ENCODE data around the gene RIOK1. TPM values are rescaled to one million over a fixed set of nuclear protein-coding genes. Genes with fewer than 3 reads are reported as not detected.

RIOK1 gene
- total and polyA plus RNA-seq, 7 experiments from 2014 or later = 17.2 to 39.9 (median 26.4) TPM

DNA sequence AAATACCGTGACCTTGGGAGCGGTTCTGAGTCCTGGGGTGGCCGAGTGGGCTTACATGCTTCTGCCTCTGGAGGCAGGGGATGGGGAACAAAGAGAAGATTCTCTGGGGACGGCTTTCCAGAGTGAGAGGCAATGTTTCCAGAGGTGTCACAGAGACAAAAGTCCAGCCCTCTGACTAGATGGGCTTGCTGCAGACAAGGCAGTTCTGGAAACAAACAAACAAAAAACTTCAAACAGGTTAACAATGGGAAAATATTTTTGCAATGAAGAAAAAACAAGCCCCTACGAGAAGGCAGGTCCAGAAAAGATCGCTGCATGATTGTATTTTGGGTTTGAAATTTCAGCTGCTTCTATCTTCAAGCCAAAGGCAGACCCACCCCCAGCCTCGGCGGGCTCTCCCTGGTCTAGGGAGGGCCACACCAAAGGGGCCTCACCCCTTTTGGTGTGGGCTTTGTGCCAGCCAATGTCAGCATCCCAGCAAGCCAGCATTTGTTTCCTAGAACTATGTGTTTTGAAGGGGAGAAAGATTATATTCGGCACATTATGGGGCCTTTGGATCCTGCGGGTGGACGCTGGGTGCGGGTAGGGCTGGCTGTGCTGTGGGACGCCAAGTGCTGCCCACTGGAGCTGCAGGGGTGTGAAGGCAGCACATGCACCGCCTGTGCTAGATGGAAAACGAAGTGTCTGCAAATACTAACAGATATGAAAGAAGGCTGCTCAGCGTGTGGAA is 42.9 kb downstream of the RIOK1 start:
- Histone ChIP-seq H3K4me1 (ENCODE audit: control insufficient read depth in 2 of 2, insufficient read depth in 2 of 2, low read length in 2 of 2) (no peaks in the 10 kb centered on the region), H3K36me3 (ENCODE audit: control insufficient read depth in 2 of 3, insufficient read depth in 3 of 3, low read length in 3 of 3) (no peaks in the 10 kb centered on the region), H3K9me3 (ENCODE audit: control insufficient read depth in 2 of 3, low read length in 3 of 3) (no peaks in the 10 kb centered on the region), H3K27ac (ENCODE audit: low read depth, low read length) (no peak overlapping the region), H3K27me3 (ENCODE audit: control insufficient read depth in 2 of 2, insufficient read depth in 2 of 2, low read length in 2 of 2) (no peaks in the 10 kb centered on the region), H3K4me3 (ENCODE audit: low read length) (no peak overlapping the region)
- Mint-ChIP-seq H3K9me3 (peaks cover 0 to 17% (median 6%) of the 10 kb centered on the region in 11 donors), H3K27me3 (peaks cover 4 to 12% (median 7%) of the 10 kb centered on the region in 5 donors), H3K27ac (no peak overlapping the region), H3K4me1 (peaks cover 0 to 15% (median 0%) of the 10 kb centered on the region in 7 donors), H3K36me3 (peaks cover 0 to 7% (median 6%) of the 10 kb centered on the region in 5 donors), H3K4me3 (no peak overlapping the region)
- ChIA-PET POLR2A (no interaction called here), CTCF (no interaction called here)
- no peak for DNase-seq
- ATAC-seq = no peak
- intact Hi-C loops (cut with micrococcal nuclease) = no loop called here

DNA sequence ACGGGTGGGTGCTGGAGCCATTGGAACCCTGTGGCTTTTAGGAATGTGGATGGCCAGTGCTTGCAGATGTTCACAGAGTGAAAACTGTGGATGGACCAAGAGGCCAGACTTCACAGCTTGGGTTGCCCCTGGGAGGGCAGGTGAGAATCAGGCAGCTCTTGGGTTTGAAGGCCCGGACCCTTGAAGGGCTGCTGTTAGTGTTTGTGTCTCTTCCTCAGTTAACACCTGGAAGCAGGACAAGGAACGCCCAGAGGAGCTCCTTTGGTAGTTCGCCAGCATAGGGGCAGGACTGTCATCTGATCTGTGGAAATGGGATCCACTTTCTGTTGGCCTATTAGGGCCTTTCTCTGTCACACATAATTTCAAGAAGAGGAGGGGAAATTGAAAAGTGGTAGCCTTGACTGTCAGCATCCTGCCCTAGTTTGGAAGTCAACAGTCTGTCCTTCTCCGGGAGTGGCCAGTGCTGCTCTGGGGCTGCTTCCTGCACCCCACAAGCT is 43.6 kb downstream of the RIOK1 start:
- H3K4me3 Mint-ChIP-seq = no peak overlapping the region
- Histone ChIP-seq H3K27ac (ENCODE audit: low read depth, low read length) (no peak overlapping the region), H3K4me1 (ENCODE audit: control insufficient read depth in 2 of 2, insufficient read depth in 2 of 2, low read length in 2 of 2) (no peaks in the 10 kb centered on the region), H3K4me3 (ENCODE audit: low read length) (no peak overlapping the region), H3K9me3 (ENCODE audit: control insufficient read depth in 2 of 3, low read length in 3 of 3) (no peaks in the 10 kb centered on the region), H3K36me3 (ENCODE audit: control insufficient read depth in 2 of 3, insufficient read depth in 3 of 3, low read length in 3 of 3) (no peaks in the 10 kb centered on the region), H3K27me3 (ENCODE audit: control insufficient read depth in 2 of 2, insufficient read depth in 2 of 2, low read length in 2 of 2) (no peaks in the 10 kb centered on the region)
- peaks cover 0 to 7% (median 6%) of the 10 kb centered on the region in 5 donors for H3K36me3 Mint-ChIP-seq
- DNase-seq (no peak), ATAC-seq (no peak)
- intact Hi-C loops (cut with micrococcal nuclease) = no loop called here
- H3K27me3 Mint-ChIP-seq = peaks cover 4 to 12% (median 7%) of the 10 kb centered on the region in 5 donors
- ChIA-PET POLR2A (no interaction called here), CTCF (no interaction called here)
- no peak overlapping the region for H3K27ac Mint-ChIP-seq
- peaks cover 0 to 17% (median 6%) of the 10 kb centered on the region in 11 donors for H3K9me3 Mint-ChIP-seq
- H3K4me1 Mint-ChIP-seq = peaks cover 0 to 15% (median 0%) of the 10 kb centered on the region in 7 donors

DNA sequence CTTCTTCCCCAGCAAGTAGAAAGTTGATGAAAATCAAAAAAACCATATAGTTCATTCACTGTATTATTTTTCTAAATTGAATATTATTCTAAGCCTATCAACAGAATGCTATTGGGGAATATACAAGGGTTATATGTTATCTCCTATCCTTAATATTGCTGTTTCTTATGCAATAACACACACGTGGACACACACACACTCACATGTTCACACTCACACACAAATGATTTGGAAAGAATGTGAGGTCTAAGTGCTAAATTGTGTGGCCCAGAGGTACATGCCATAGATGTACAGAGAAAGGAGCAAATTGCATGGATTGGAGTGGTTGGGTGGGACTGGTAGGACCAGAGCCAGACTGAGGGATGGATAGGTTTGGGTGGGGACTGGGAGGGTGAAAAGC is 45.1 kb downstream of the RIOK1 start:
- H3K36me3 Mint-ChIP-seq = peaks cover 0 to 7% (median 6%) of the 10 kb centered on the region in 5 donors
- no peak overlapping the region for H3K4me3 Mint-ChIP-seq
- H3K4me1 Mint-ChIP-seq = peaks cover 0 to 27% (median 8%) of the 10 kb centered on the region in 7 donors
- Histone ChIP-seq H3K27ac (ENCODE audit: low read depth, low read length) (no peak overlapping the region), H3K36me3 (ENCODE audit: control insufficient read depth in 2 of 3, insufficient read depth in 3 of 3, low read length in 3 of 3) (no peaks in the 10 kb centered on the region), H3K4me3 (ENCODE audit: low read length) (no peak overlapping the region), H3K4me1 (ENCODE audit: control insufficient read depth in 2 of 2, insufficient read depth in 2 of 2, low read length in 2 of 2) (peaks cover 4 to 8% of the 10 kb centered on the region in 2 donors), H3K27me3 (ENCODE audit: control insufficient read depth in 2 of 2, insufficient read depth in 2 of 2, low read length in 2 of 2) (no peaks in the 10 kb centered on the region), H3K9me3 (ENCODE audit: control insufficient read depth in 2 of 3, low read length in 3 of 3) (no peaks in the 10 kb centered on the region)
- intact Hi-C loops (cut with micrococcal nuclease) = no loop called here
- DNase-seq (no peak), ATAC-seq (no peak)
- peaks cover 4 to 12% (median 7%) of the 10 kb centered on the region in 5 donors for H3K27me3 Mint-ChIP-seq
- ChIA-PET POLR2A (no interaction called here), CTCF (no interaction called here)
- H3K9me3 Mint-ChIP-seq = peaks cover 0 to 17% (median 6%) of the 10 kb centered on the region in 11 donors
- no peak overlapping the region for H3K27ac Mint-ChIP-seq

DNA sequence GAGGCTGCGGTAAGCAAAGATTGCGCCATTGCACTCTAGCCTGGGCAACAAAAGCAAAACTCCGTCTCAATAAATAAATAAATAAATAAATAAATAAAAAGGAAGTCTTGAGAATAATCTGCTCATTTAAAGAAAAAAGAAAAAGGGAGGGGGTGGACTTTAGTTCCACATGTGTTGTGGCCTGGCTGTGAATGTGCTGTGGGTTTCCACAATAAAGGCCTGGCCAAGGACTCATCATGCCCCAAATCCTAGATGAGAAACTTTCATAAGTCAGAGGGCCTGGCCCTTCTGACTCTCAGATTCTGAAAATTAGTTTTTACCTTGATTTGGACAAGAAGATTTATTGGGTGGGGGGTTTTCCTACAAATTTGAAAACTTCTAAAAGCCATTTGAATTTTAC is 48.4 kb downstream of the RIOK1 start:
- CTCF ChIA-PET = no interaction called here

DNA sequence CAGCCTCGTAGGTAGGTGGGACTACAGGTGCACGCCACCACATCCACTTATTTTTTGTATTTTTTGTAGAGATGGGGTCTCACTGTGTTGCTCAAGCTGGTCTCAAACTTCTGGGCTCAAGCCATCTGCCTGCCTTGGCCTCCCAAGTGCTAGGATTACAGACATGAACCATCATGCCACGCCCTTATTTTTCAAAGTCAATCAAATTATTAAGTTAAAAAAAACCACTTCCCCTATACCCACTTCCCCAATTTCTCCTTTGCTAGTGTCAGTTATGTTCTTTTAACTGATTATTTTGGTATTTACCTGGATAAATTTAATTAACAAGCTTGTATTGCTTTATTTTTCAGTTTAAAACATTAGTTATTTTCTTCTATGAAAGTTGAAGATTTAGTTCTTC is 49.6 kb downstream of the RIOK1 start:
- Histone ChIP-seq H3K36me3 (ENCODE audit: control insufficient read depth in 2 of 3, insufficient read depth in 3 of 3, low read length in 3 of 3) (no peaks in the 10 kb centered on the region), H3K4me3 (ENCODE audit: low read length) (no peak overlapping the region), H3K27me3 (ENCODE audit: control insufficient read depth in 2 of 2, insufficient read depth in 2 of 2, low read length in 2 of 2) (no peaks in the 10 kb centered on the region), H3K27ac (ENCODE audit: low read depth, low read length) (no peak overlapping the region), H3K4me1 (ENCODE audit: control insufficient read depth in 2 of 2, insufficient read depth in 2 of 2, low read length in 2 of 2) (peaks cover 6 to 9% of the 10 kb centered on the region in 2 donors), H3K9me3 (ENCODE audit: control insufficient read depth in 2 of 3, low read length in 3 of 3) (no peaks in the 10 kb centered on the region)
- Mint-ChIP-seq H3K27me3 (peaks cover 0 to 12% (median 6%) of the 10 kb centered on the region in 5 donors), H3K27ac (peak overlapping the region in 2 of 9 donors; percentile 32 to 42), H3K4me3 (peak overlapping the region in 7 of 10 donors; percentile 50 to 80 (median 62)), H3K36me3 (peaks cover 0 to 7% (median 6%) of the 10 kb centered on the region in 5 donors), H3K4me1 (peaks cover 0 to 35% (median 21%) of the 10 kb centered on the region in 7 donors), H3K9me3 (peaks cover 0 to 18% (median 6%) of the 10 kb centered on the region in 11 donors)
- ChIA-PET POLR2A (no interaction called here), CTCF (no interaction called here)
- peak; percentile 32 for ATAC-seq
- peak in 4 of 9 donors; percentile 4 to 23 (median 16) for DNase-seq
- intact Hi-C loops (cut with micrococcal nuclease) = no loop called here

More for the DNA sequence above, 48.4 kb downstream of the RIOK1 start:
- H3K27me3 Mint-ChIP-seq = peaks cover 0 to 12% (median 6%) of the 10 kb centered on the region in 5 donors
- intact Hi-C loops (cut with micrococcal nuclease) = no loop called here
- H3K36me3 Mint-ChIP-seq = peaks cover 0 to 7% (median 6%) of the 10 kb centered on the region in 5 donors
- H3K27ac Mint-ChIP-seq = no peak overlapping the region
- H3K36me3 ChIP-seq (ENCODE audit: control insufficient read depth in 2 of 3, insufficient read depth in 3 of 3, low read length in 3 of 3) = no peaks in the 10 kb centered on the region
- H3K4me1 Mint-ChIP-seq = peaks cover 0 to 35% (median 21%) of the 10 kb centered on the region in 7 donors
- no peaks in the 10 kb centered on the region for H3K9me3 ChIP-seq (ENCODE audit: control insufficient read depth in 2 of 3, low read length in 3 of 3)
- POLR2A ChIA-PET = no interaction called here
- no peaks in the 10 kb centered on the region for H3K27me3 ChIP-seq (ENCODE audit: control insufficient read depth in 2 of 2, insufficient read depth in 2 of 2, low read length in 2 of 2)
- no peak overlapping the region for H3K4me3 ChIP-seq (ENCODE audit: low read length)
- no peak for DNase-seq
- no peak overlapping the region for H3K27ac ChIP-seq (ENCODE audit: low read depth, low read length)
- H3K4me1 ChIP-seq (ENCODE audit: control insufficient read depth in 2 of 2, insufficient read depth in 2 of 2, low read length in 2 of 2) = peaks cover 6 to 9% of the 10 kb centered on the region in 2 donors
- peaks cover 0 to 18% (median 6%) of the 10 kb centered on the region in 11 donors for H3K9me3 Mint-ChIP-seq
- no peak overlapping the region for H3K4me3 Mint-ChIP-seq
- no peak for ATAC-seq

DNA sequence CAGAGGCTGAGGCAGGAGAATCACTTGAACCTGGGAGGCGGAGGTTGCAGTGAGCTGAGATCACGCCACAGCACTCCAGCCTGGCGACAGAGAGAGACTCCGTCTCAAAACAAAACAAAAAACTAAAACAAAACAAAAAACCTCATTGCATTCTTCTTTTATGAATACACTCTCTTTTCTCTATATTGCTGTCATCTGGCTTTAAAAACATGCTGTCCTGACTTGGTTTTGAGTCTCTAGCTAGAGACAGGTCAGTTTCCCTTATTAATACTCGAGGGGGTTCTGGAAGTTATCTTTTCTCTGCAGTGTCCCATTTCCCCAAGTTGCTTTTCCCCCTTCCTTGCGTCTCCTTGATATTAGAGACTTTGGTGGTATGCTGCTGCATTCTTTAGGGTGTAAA is 50.9 kb downstream of the RIOK1 start:
- Mint-ChIP-seq H3K9me3 (peaks cover 0 to 13% (median 6%) of the 10 kb centered on the region in 11 donors), H3K36me3 (peaks cover 0 to 7% (median 6%) of the 10 kb centered on the region in 5 donors), H3K4me1 (peaks cover 0 to 35% (median 21%) of the 10 kb centered on the region in 7 donors), H3K4me3 (peak overlapping the region in 6 of 10 donors; percentile 2 to 56 (median 44)), H3K27me3 (peaks cover 0 to 14% (median 5%) of the 10 kb centered on the region in 5 donors), H3K27ac (peak overlapping the region in 1 of 9 donors; percentile 66)
- H3K4me1 ChIP-seq (ENCODE audit: control insufficient read depth in 2 of 2, insufficient read depth in 2 of 2, low read length in 2 of 2) = peaks cover 6 to 9% of the 10 kb centered on the region in 2 donors
- no peak overlapping the region for H3K27ac ChIP-seq (ENCODE audit: low read depth, low read length)
- CTCF ChIA-PET = no interaction called here
- no peaks in the 10 kb centered on the region for H3K9me3 ChIP-seq (ENCODE audit: control insufficient read depth in 2 of 3, low read length in 3 of 3)
- no peak overlapping the region for H3K4me3 ChIP-seq (ENCODE audit: low read length)
- ATAC-seq = no peak
- DNase-seq = no peak
- intact Hi-C loops (cut with micrococcal nuclease) = no loop called here
- no peaks in the 10 kb centered on the region for H3K27me3 ChIP-seq (ENCODE audit: control insufficient read depth in 2 of 2, insufficient read depth in 2 of 2, low read length in 2 of 2)
- H3K36me3 ChIP-seq (ENCODE audit: control insufficient read depth in 2 of 3, insufficient read depth in 3 of 3, low read length in 3 of 3) = no peaks in the 10 kb centered on the region
- POLR2A ChIA-PET = no interaction called here

Data from naive thymus-derived CD4-positive, alpha-beta T cell (primary cell).